GM13977 (cell line): Measurements from ENCODE around the gene NAA40.
A peak's percentile ranks its signal among the peaks of the same experiment; 100 is the strongest.

Experiments
- DNase-seq: peaks from one replicate; pipeline ENCODE4 v3.0.0; 2012; ENCODE audit warnings: low spot score
- in situ Hi-C: fragments of 300-500 bp; cut with MboI; formaldehyde crosslinking; loops from one replicate; pipeline ENCODE4 v1.12.0; 2022; ENCODE audit warnings: low sequenced_read_pairs, low pct_unique_long_range_greater_than_20kb, mixed read lengths, inconsistent platforms; ENCODE audit not compliant: unreplicated experiment
- TF ChIP-seq, protein P1 (sequence below): IDR thresholded peaks from 2 replicates; pipeline ENCODE4 v1.5.1; 2012; ENCODE audit warnings: mild to moderate bottlenecking, control low read depth; ENCODE audit not compliant: insufficient read depth; ENCODE audit errors: extremely low read depth, missing control alignments

The NAA40 gene

GRCh38 chr11:63996512-63996911, 57.7 kb downstream of the NAA40 start:
- TF ChIP-seq, protein P1, sequence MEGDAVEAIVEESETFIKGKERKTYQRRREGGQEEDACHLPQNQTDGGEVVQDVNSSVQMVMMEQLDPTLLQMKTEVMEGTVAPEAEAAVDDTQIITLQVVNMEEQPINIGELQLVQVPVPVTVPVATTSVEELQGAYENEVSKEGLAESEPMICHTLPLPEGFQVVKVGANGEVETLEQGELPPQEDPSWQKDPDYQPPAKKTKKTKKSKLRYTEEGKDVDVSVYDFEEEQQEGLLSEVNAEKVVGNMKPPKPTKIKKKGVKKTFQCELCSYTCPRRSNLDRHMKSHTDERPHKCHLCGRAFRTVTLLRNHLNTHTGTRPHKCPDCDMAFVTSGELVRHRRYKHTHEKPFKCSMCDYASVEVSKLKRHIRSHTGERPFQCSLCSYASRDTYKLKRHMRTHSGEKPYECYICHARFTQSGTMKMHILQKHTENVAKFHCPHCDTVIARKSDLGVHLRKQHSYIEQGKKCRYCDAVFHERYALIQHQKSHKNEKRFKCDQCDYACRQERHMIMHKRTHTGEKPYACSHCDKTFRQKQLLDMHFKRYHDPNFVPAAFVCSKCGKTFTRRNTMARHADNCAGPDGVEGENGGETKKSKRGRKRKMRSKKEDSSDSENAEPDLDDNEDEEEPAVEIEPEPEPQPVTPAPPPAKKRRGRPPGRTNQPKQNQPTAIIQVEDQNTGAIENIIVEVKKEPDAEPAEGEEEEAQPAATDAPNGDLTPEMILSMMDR, result no peak
- in situ Hi-C loops, result loop anchor here (25.0 kb wide), 1 partner anchor 166 kb away; the partner anchor contains the start of gene MACROD1
- DNase-seq, result no peak

DNA sequence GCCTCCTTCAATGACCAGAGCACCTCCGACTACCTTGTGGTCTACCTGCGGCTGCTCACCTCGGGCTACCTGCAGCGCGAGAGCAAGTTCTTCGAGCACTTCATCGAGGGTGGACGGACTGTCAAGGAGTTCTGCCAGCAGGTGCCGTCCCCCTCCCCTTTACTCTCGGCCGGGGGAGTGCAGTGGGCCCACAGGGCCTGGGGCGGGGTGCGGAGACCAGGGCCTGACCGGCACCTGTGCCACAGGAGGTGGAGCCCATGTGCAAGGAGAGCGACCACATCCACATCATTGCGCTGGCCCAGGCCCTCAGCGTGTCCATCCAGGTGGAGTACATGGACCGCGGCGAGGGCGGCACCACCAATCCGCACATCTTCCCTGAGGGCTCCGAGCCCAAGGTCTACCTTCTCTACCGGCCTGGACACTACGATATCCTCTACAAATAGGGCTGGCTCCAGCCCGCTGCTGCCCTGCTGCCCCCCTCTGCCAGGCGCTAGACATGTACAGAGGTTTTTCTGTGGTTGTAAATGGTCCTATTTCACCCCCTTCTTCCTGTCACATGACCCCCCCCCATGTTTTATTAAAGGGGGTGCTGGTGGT, 58.4 kb downstream of the NAA40 start:
- TF ChIP-seq, protein P1, result no peak
- DNase-seq, result no peak
- in situ Hi-C loops, result loop anchor here (25.0 kb wide), 1 partner anchor 165 kb away; the partner anchor contains the start of gene MACROD1

- TF ChIP-seq, protein P1, result no peak
- no peak for DNase-seq
- in situ Hi-C loops, result loop anchor here (25.0 kb wide), 1 partner anchor 164 kb away; the partner anchor contains the start of gene MACROD1
Measured at GRCh38 chr11:63997801-63998337, 59.1 kb downstream of the NAA40 start.

GRCh38 chr11:63998558-63999348, 60.0 kb downstream of the NAA40 start:
- TF ChIP-seq, protein P1, result no peak
- DNase-seq, result peak; percentile 56
- in situ Hi-C loops, result loop anchor here (25.0 kb wide), 1 partner anchor 164 kb away; the partner anchor contains the start of gene MACROD1

- in situ Hi-C loops, result loop anchor here (25.0 kb wide), 1 partner anchor 163 kb away; the partner anchor contains the start of gene MACROD1
- peak; percentile 88 for DNase-seq
- TF ChIP-seq, protein P1, result no peak
Measured at GRCh38 chr11:63999349-64000025, 60.7 kb downstream of the NAA40 start.
